GM21737 (cell line): Measurements from ENCODE around the gene PKP3.
"Not testable (repeated sequence)": the region's sequence is repeated elsewhere in the genome, so short reads cannot be mapped to it uniquely, and the experiment has no call there.

Experiments used
- ATAC-seq: cut with Tn5 transposase; IDR thresholded peaks from one replicate; pipeline ENCODE4 v1.9.1; 2021; ENCODE audit warnings: mild to moderate bottlenecking, moderate library complexity; ENCODE audit not compliant: unreplicated experiment

The PKP3 gene

GRCh38 chr11:363443-363805 lies 30.6 kb upstream of the PKP3 start:
- ATAC-seq, result not testable (repeated sequence)

- no peak for ATAC-seq
Measured at GRCh38 chr11:363948-364761, 29.9 kb upstream of the PKP3 start.

- no peak for ATAC-seq
Measured at GRCh38 chr11:364991-365725, 28.9 kb upstream of the PKP3 start.

- ATAC-seq, result no peak
Measured at GRCh38 chr11:365831-366230, 28.2 kb upstream of the PKP3 start.

- ATAC-seq, result no peak
Measured at GRCh38 chr11:367956-368413, 26.0 kb upstream of the PKP3 start.

- ATAC-seq, result no peak
Measured at GRCh38 chr11:368414-369335, 25.3 kb upstream of the PKP3 start.

GRCh38 chr11:369336-370018 lies 24.5 kb upstream of the PKP3 start, which contains the start of gene B4GALNT4:
Gene B4GALNT4, plus strand, starts transcription at chr11:369499. Its CDS starts 305 bp downstream, at chr11:369804.
- ATAC-seq, result no peak

GRCh38 chr11:370070-370941 lies 23.7 kb upstream of the PKP3 start:
- no peak for ATAC-seq

- ATAC-seq, result no peak
Measured at GRCh38 chr11:371051-371450, 23.0 kb upstream of the PKP3 start.

- ATAC-seq, result no peak
Measured at GRCh38 chr11:371716-372590, 22.1 kb upstream of the PKP3 start.

GRCh38 chr11:372809-373715 lies 20.9 kb upstream of the PKP3 start:
- ATAC-seq, result no peak

GRCh38 chr11:373716-374551 lies 20.1 kb upstream of the PKP3 start:
- ATAC-seq, result no peak

GRCh38 chr11:375065-376025 lies 18.7 kb upstream of the PKP3 start:
- ATAC-seq, result no peak

- no peak for ATAC-seq
Measured at GRCh38 chr11:376531-377173, 17.4 kb upstream of the PKP3 start.
